Choroid plexus epithelial cell (primary cell): ENCODE data around the gene UPK2.

Source experiments
- DNase-seq: peaks from one replicate; pipeline ENCODE4 v3.0.0-alpha.2; 2010; ENCODE audit warnings: low read depth
- H3K4me3 ChIP-seq: 2 replicates; pipeline ENCODE4 v1.5.1; 2011; ENCODE audit warnings: low read depth, mild to moderate bottlenecking, control low read depth, low read length, moderate library complexity
- CTCF ChIP-seq: conservative IDR thresholded peaks from 2 replicates; pipeline ENCODE4 v1.5.1; 2011; ENCODE audit warnings: low read depth, mild to moderate bottlenecking, control low read depth, inconsistent platforms, low read length, moderate library complexity

The UPK2 gene

GRCh38 chr11:118933486-118933885 lies 22.6 kb upstream of the UPK2 start:
- no peak overlapping the region for H3K4me3 ChIP-seq

GRCh38 chr11:118935376-118935775 lies 20.7 kb upstream of the UPK2 start:
- H3K4me3 ChIP-seq: no peak overlapping the region
- TF ChIP-seq CTCF: no peak
- DNase-seq: no peak

More at GRCh38 chr11:118933486-118933885, 22.6 kb upstream of the UPK2 start:
- DNase-seq: no peak
- TF ChIP-seq CTCF: no peak

- no peak for TF ChIP-seq CTCF
- H3K4me3 ChIP-seq: no peak overlapping the region
- DNase-seq: peak; percentile 78
Measured at GRCh38 chr11:118938491-118939403, 17.4 kb upstream of the UPK2 start.

- DNase-seq: no peak
- TF ChIP-seq CTCF: no peak
- H3K4me3 ChIP-seq: no peak overlapping the region
Measured at GRCh38 chr11:118939404-118939915, 16.6 kb upstream of the UPK2 start.

- DNase-seq: peak; percentile 54
- TF ChIP-seq CTCF: no peak
- H3K4me3 ChIP-seq: no peak overlapping the region
Measured at GRCh38 chr11:118939953-118940598, 16.0 kb upstream of the UPK2 start.

- TF ChIP-seq CTCF: no peak
- H3K4me3 ChIP-seq: no peak overlapping the region
- no peak for DNase-seq
Measured at GRCh38 chr11:118947091-118947490, 9.0 kb upstream of the UPK2 start.
